Kidney (tissue), 14 donors: Measurements from ENCODE around the gene SLAMF7. TPM values are rescaled to one million over a fixed set of nuclear protein-coding genes. Genes with fewer than 3 reads are reported as not detected.

Experiments
- DNase-seq, 5 donors: peaks; one replicate each; pipeline ENCODE4 v3.0.0-alpha.2; 2013 to 2020
- FAIRE-seq: peaks from 2 replicates; lab custom pipeline; 2012; peaks lifted over from hg19 to GRCh38; lab: Jason Lieb, UNC
- H3K27ac ChIP-seq, 2 donors: one replicate each; pipeline ENCODE4 v1.7.0; 2013; ENCODE audit warnings: low read depth in 2 of 2, low read length in 2 of 2, inconsistent platforms in 1 of 2
- H3K27me3 ChIP-seq: one replicate; pipeline ENCODE4 v1.7.1; 2013; ENCODE audit warnings: low read length, inconsistent platforms; ENCODE audit not compliant: control insufficient read depth, insufficient read depth
- H3K36me3 ChIP-seq, 3 donors: one replicate each; pipeline versions ENCODE4 v1.7.0 to v1.7.1; 2013; ENCODE audit warnings: low read length in 3 of 3, control low read depth in 1 of 3, inconsistent platforms in 1 of 3; ENCODE audit not compliant: insufficient read depth in 3 of 3, control insufficient read depth in 2 of 3
- H3K4me1 ChIP-seq, 3 donors: one replicate each; pipeline versions ENCODE4 v1.7.0 to v1.7.1; 2013; ENCODE audit warnings: low read length in 3 of 3, inconsistent platforms in 1 of 3, low read depth in 1 of 3; ENCODE audit not compliant: control insufficient read depth in 2 of 3, insufficient read depth in 2 of 3
- H3K4me3 ChIP-seq, 3 donors: one replicate each; pipeline versions ENCODE4 v1.7.0 to v1.8.1; 2013; ENCODE audit warnings: low read length in 3 of 3, control low read depth in 1 of 3, inconsistent platforms in 1 of 3
- H3K9ac ChIP-seq, 3 donors: one replicate each; pipeline versions ENCODE4 v1.7.0 to v1.7.1; 2013; ENCODE audit warnings: low read length in 3 of 3, control low read depth in 1 of 3, inconsistent platforms in 1 of 3
- H3K9me3 ChIP-seq, 3 donors: one replicate each; pipeline versions ENCODE4 v1.7.0 to v1.7.1; 2013; ENCODE audit warnings: low read length in 3 of 3, control low read depth in 1 of 3, inconsistent platforms in 1 of 3; ENCODE audit not compliant: control insufficient read depth in 2 of 3, insufficient read depth in 1 of 3
- CTCF ChIP-seq: IDR thresholded peaks from 3 replicates; pipeline ENCODE4 v1.5.1; 2012; ENCODE audit warnings: mild to moderate bottlenecking, moderate library complexity, borderline replicate concordance; ENCODE audit not compliant: insufficient read depth; ENCODE audit errors: extremely low read depth
- intact Hi-C: fragments of 100-400 bp; cut with DNase I; formaldehyde crosslinking; loops from one replicate; pipeline ENCODE4 v1.11.1; 2022
- polyA plus RNA-seq: library from polyadenylated mRNA; stranded (reverse); fragments of 350-450 nt; fragmentation: Illumina TruSeq; extraction: RNeasy Lipid Tissue Mini Kit (QIAGEN cat#74804); gene quantifications from one replicate; pipeline ENCODE4 v1.2.3, GENCODE V29; 2014; ENCODE audit warnings: low read depth, low replicate concordance; ENCODE audit not compliant: insufficient read depth
- total RNA-seq: library from RNA; stranded (reverse); fragmentation: NEBNext Ultra II Directional; extraction: Animal tissue kit (Norgen Biotek cat#: 25700); gene quantifications from one replicate; pipeline ENCODE4 v1.2.1, GENCODE V29; 2021
- donor health status: control.
- donor health status: control.
- donor health status: control.
- donor health status: control.
- donor health status: control.
- donor health status: DM: yes; HTN: yes; CAD: no.
- donor health status: Normal renal cell carcinoma (clear cell type).

The SLAMF7 gene
- total and polyA plus RNA-seq, 2 donors from 2014 or later: 0.65 to 13.9 TPM

DNA sequence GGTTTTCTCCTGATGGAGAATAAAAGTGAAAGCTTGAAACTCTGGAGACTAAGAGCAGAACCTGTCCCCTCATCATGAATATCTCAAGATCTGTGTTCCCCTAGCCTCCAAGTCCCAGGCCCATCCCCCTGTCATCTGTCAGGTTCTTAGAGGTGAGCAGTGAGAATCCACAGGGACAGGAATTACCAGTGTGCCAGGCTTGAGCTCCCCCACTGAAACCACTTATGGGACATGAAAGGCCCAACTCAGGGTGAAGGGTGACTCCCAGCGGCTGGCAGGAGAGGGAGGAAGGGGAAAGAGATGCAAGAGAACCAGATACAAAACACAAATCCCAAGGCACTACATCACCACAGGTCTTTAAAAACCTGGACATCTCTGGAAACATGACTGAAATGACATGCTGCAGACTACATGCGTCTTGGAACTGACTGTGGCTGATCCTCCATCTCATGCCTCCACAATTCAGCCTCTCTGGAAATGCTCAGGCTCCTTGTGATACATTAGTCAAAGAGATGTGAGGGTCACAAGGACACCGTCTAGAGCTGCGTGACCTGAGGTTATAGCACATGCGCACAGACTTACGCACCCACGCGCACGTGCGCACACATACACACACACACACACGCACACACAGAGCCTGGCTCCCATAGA, 50.1 kb downstream of the SLAMF7 start:
- no peak for TF ChIP-seq CTCF
- no peak for FAIRE-seq

GRCh38 chr1:160789702-160790611, 50.9 kb downstream of the SLAMF7 start:
- Histone ChIP-seq H3K4me1 (no peaks in the 10 kb centered on the region), H3K36me3 (no peaks in the 10 kb centered on the region), H3K9me3 (no peaks in the 10 kb centered on the region), H3K27me3 (no peaks in the 10 kb centered on the region), H3K4me3 (no peak overlapping the region), H3K27ac (no peak overlapping the region), H3K9ac (no peak overlapping the region)
- TF ChIP-seq CTCF: no peak
- FAIRE-seq (no peak), DNase-seq (no peak)
- intact Hi-C loops: no loop called here

More for the DNA sequence above, 50.1 kb downstream of the SLAMF7 start:
- Histone ChIP-seq H3K9ac (no peak overlapping the region), H3K36me3 (no peaks in the 10 kb centered on the region), H3K27me3 (no peaks in the 10 kb centered on the region), H3K4me1 (no peaks in the 10 kb centered on the region), H3K4me3 (no peak overlapping the region), H3K9me3 (no peaks in the 10 kb centered on the region), H3K27ac (no peak overlapping the region)
- intact Hi-C loops: no loop called here
- no peak for DNase-seq

- DNase-seq (no peak), FAIRE-seq (no peak)
- Histone ChIP-seq H3K9ac (no peak overlapping the region), H3K27ac (no peak overlapping the region), H3K36me3 (no peaks in the 10 kb centered on the region), H3K9me3 (no peaks in the 10 kb centered on the region), H3K27me3 (no peaks in the 10 kb centered on the region), H3K4me3 (no peak overlapping the region), H3K4me1 (no peaks in the 10 kb centered on the region)
- TF ChIP-seq CTCF: no peak
- intact Hi-C loops: no loop called here
Observed at GRCh38 chr1:160794376-160794775, 55.3 kb downstream of the SLAMF7 start.
